HEK293 (cell line): ENCODE data around the gene VEGFB.

Experiments
- CTCF ChIA-PET: fragments of 350-600 bp; formaldehyde crosslinking; extraction: SDS; loops from one replicate; lab custom pipeline; 2021; ENCODE audit warnings: antibody characterized with exemption; lab: Yijun Ruan, JAX
- POLR2A ChIA-PET: fragments of 300-600 bp; formaldehyde crosslinking; extraction: SDS; loops from one replicate; lab custom pipeline; 2020; ENCODE audit warnings: antibody characterized with exemption, inconsistent platforms; lab: Yijun Ruan, JAX
- H3K27ac ChIP-seq: fragments of 200-500 bp; sonication (Bioruptor generic); 2 replicates; pipeline ENCODE4 v1.5.1; 2014; ENCODE audit warnings: low read depth, low read length, control low read depth, inconsistent platforms; ENCODE audit errors: extremely low read depth
- H3K36me3 ChIP-seq, 2 experiments: fragments of 200-500 bp in 1 of 2; sonication (Bioruptor generic) in 1 of 2; 1 replicate in 1 of 2; 2 replicates in 1 of 2; pipeline ENCODE4 v1.5.1; 2014 to 2017; ENCODE audit warnings: inconsistent platforms in 2 of 2, low read length in 2 of 2; ENCODE audit not compliant: control insufficient read depth in 2 of 2, insufficient read depth in 1 of 2
- H3K4me1 ChIP-seq: fragments of 200-500 bp; sonication (Bioruptor generic); 2 replicates; pipeline ENCODE4 v1.5.1; 2014; ENCODE audit warnings: mild to moderate bottlenecking, low read length, inconsistent platforms; ENCODE audit not compliant: control insufficient read depth, insufficient read depth
- H3K4me3 ChIP-seq: 2 replicates; pipeline ENCODE4 v1.5.1; 2011; ENCODE audit warnings: low read depth, mild to moderate bottlenecking, control low read depth, low read length, moderate library complexity
- H3K9me3 ChIP-seq: fragments of 200-500 bp; sonication (Bioruptor generic); 2 replicates; pipeline ENCODE4 v1.5.1; 2014; ENCODE audit warnings: low read depth, low read length, inconsistent platforms; ENCODE audit not compliant: control insufficient read depth, insufficient read depth
- GLI2 ChIP-seq: fragments of 450-650 bp; formaldehyde crosslinking; IDR thresholded peaks from 2 replicates; pipeline ENCODE4; 2017; ENCODE audit warnings: missing biosample characterization, missing genetic modification characterization, low read depth, borderline replicate concordance
- SP2 ChIP-seq: fragments of 450-650 bp; formaldehyde crosslinking; IDR thresholded peaks from 2 replicates; pipeline ENCODE4 v1.5.1; 2016; ENCODE audit warnings: missing biosample characterization, missing genetic modification characterization
- SP7 ChIP-seq: fragments of 450-650 bp; formaldehyde crosslinking; IDR thresholded peaks from 2 replicates; pipeline ENCODE4 v1.5.1; 2016; ENCODE audit warnings: missing biosample characterization, missing genetic modification characterization
- ZBTB17 ChIP-seq: fragments of 450-650 bp; formaldehyde crosslinking; IDR thresholded peaks from 2 replicates; pipeline ENCODE4 v1.5.1; 2016; ENCODE audit warnings: missing biosample characterization, missing genetic modification characterization
- ZBTB8A ChIP-seq: fragments of 450-650 bp; formaldehyde crosslinking; IDR thresholded peaks from 2 replicates; pipeline ENCODE4 v1.5.1; 2016; ENCODE audit warnings: missing biosample characterization, missing genetic modification characterization
- ZFP37 ChIP-seq: fragments of 450-650 bp; formaldehyde crosslinking; IDR thresholded peaks from 2 replicates; pipeline ENCODE4 v1.5.1; 2016; ENCODE audit warnings: missing biosample characterization, missing genetic modification characterization
- ZNF121 ChIP-seq: fragments of 450-650 bp; formaldehyde crosslinking; IDR thresholded peaks from 2 replicates; pipeline ENCODE4 v1.5.1; 2016; ENCODE audit warnings: missing biosample characterization, missing genetic modification characterization
- ZNF138 ChIP-seq: fragments of 450-650 bp; formaldehyde crosslinking; IDR thresholded peaks from 2 replicates; pipeline ENCODE4 v1.5.1; 2016; ENCODE audit warnings: missing biosample characterization, missing genetic modification characterization, borderline replicate concordance
- ZNF140 ChIP-seq: fragments of 450-650 bp; formaldehyde crosslinking; IDR thresholded peaks from 2 replicates; pipeline ENCODE4 v1.5.1; 2016; ENCODE audit warnings: missing biosample characterization, missing genetic modification characterization
- ZNF146 ChIP-seq: fragments of 450-650 bp; formaldehyde crosslinking; IDR thresholded peaks from 2 replicates; pipeline ENCODE4 v1.5.1; 2016; ENCODE audit warnings: missing biosample characterization, missing genetic modification characterization
- ZNF175 ChIP-seq: fragments of 450-650 bp; formaldehyde crosslinking; IDR thresholded peaks from 2 replicates; pipeline ENCODE4 v1.5.1; 2016; ENCODE audit warnings: missing biosample characterization, missing genetic modification characterization
- ZNF223 ChIP-seq: fragments of 450-650 bp; formaldehyde crosslinking; IDR thresholded peaks from 2 replicates; pipeline ENCODE4 v1.5.1; 2016; ENCODE audit warnings: missing biosample characterization, missing genetic modification characterization
- ZNF23 ChIP-seq: fragments of 450-650 bp; formaldehyde crosslinking; IDR thresholded peaks from 2 replicates; pipeline ENCODE4 v1.5.1; 2016; ENCODE audit warnings: missing biosample characterization, missing genetic modification characterization, borderline replicate concordance
- ZNF248 ChIP-seq: fragments of 450-650 bp; formaldehyde crosslinking; IDR thresholded peaks from 2 replicates; pipeline ENCODE4 v1.5.1; 2017; ENCODE audit warnings: missing biosample characterization, missing genetic modification characterization
- ZNF266 ChIP-seq: fragments of 450-650 bp; formaldehyde crosslinking; IDR thresholded peaks from 2 replicates; pipeline ENCODE4 v1.5.1; 2016; ENCODE audit warnings: missing biosample characterization, missing genetic modification characterization, low read depth
- ZNF350 ChIP-seq: fragments of 450-650 bp; formaldehyde crosslinking; IDR thresholded peaks from 2 replicates; pipeline ENCODE4 v1.5.0; 2017; ENCODE audit warnings: missing biosample characterization, mild to moderate bottlenecking, missing genetic modification characterization
- ZNF37A ChIP-seq: fragments of 450-650 bp; IDR thresholded peaks from 2 replicates; pipeline ENCODE4 v1.5.1; 2018; ENCODE audit warnings: missing biosample characterization, missing genetic modification characterization
- ZNF404 ChIP-seq: fragments of 450-650 bp; formaldehyde crosslinking; IDR thresholded peaks from 2 replicates; pipeline ENCODE4 v1.5.1; 2017; ENCODE audit warnings: missing biosample characterization, missing genetic modification characterization
- ZNF521 ChIP-seq: fragments of 450-650 bp; formaldehyde crosslinking; IDR thresholded peaks from 2 replicates; pipeline ENCODE4 v1.5.1; 2017; ENCODE audit warnings: missing biosample characterization, mild to moderate bottlenecking, missing genetic modification characterization
- ZNF571 ChIP-seq: fragments of 450-650 bp; formaldehyde crosslinking; IDR thresholded peaks from 2 replicates; pipeline ENCODE4 v1.5.0; 2017; ENCODE audit warnings: missing biosample characterization, missing genetic modification characterization
- ZNF610 ChIP-seq: fragments of 450-650 bp; formaldehyde crosslinking; IDR thresholded peaks from 2 replicates; pipeline ENCODE4 v1.5.1; 2016; ENCODE audit warnings: missing biosample characterization, missing genetic modification characterization, borderline replicate concordance
- ZNF664 ChIP-seq: fragments of 450-650 bp; formaldehyde crosslinking; IDR thresholded peaks from 2 replicates; pipeline ENCODE4 v1.5.1; 2016; ENCODE audit warnings: missing biosample characterization, missing genetic modification characterization
- ZNF747 ChIP-seq: fragments of 450-650 bp; formaldehyde crosslinking; IDR thresholded peaks from 2 replicates; pipeline ENCODE4 v1.5.1; 2016; ENCODE audit warnings: missing biosample characterization, missing genetic modification characterization
- ZNF785 ChIP-seq: fragments of 450-650 bp; formaldehyde crosslinking; IDR thresholded peaks from 2 replicates; pipeline ENCODE4 v1.5.1; 2016; ENCODE audit warnings: missing biosample characterization, missing genetic modification characterization
- TF ChIP-seq, protein P1 (sequence below): fragments of 450-650 bp; IDR thresholded peaks from 2 replicates; pipeline ENCODE4 v1.5.1; 2018; ENCODE audit warnings: missing biosample characterization, mild to moderate bottlenecking, missing genetic modification characterization
- TF ChIP-seq, protein P2 (sequence below): fragments of 450-650 bp; formaldehyde crosslinking; IDR thresholded peaks from 2 replicates; pipeline ENCODE4 v1.5.1; 2016; ENCODE audit warnings: missing biosample characterization, missing genetic modification characterization, borderline replicate concordance
- TF ChIP-seq, protein P3 (sequence below): fragments of 450-650 bp; IDR thresholded peaks from 2 replicates; pipeline ENCODE4 v1.5.1; 2018; ENCODE audit warnings: missing biosample characterization, missing genetic modification characterization
- TF ChIP-seq, protein P4 (sequence below): fragments of 450-650 bp; formaldehyde crosslinking; IDR thresholded peaks from 2 replicates; pipeline ENCODE4 v1.5.1; 2016; ENCODE audit warnings: missing biosample characterization, missing genetic modification characterization
- TF ChIP-seq, protein P5 (sequence below): fragments of 450-650 bp; formaldehyde crosslinking; IDR thresholded peaks from 2 replicates; pipeline ENCODE4 v1.5.1; 2017; ENCODE audit warnings: missing biosample characterization, missing genetic modification characterization

Gene VEGFB

DNA sequence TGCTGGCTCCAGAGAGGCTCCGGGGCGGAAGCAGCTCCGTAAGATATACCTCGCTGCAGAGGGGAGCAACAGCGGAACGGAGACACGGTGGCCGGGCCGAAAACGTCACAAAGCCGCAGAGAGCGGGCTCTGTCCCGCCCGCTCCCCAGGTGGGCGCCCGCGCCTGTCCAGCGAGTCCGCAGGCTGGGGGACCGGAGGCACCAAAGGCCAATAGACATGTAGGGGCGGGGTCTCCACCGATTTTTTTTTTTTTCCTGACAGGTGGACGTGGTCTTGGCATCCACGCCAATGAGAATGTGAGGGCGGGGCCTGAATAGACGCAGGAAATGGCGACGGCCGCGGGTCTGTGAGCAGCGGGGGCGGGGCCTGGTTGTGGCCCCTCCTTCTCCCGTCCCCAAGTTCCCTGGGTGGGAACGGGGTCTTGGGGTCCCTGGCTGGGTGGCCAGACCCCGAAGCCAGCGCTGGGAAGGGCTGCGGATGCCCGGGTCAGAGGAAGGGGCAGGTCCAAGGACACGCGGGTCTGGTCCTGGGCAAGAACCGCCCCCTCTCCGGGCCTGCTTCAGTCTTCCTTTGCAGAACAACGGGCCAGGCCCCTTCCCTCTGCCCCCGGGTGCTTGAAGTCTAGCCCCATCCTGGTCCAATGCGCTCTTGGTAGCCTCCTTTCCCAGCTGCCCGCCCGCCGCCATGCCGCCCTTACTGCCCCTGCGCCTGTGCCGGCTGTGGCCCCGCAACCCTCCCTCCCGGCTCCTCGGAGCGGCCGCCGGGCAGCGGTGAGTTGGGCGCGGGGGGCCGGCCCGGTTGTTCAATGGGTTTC lies 4.0 kb upstream of the VEGFB start, which contains the start of gene DNAJC4:
Gene DNAJC4 (plus strand): TSS at position 378 of the 814 bp plus-strand sequence. CDS start 307 bp downstream, at position 685.
- ChIA-PET POLR2A (interaction anchor here (0.8 to 0.9 kb wide), 2 partner anchors 10 to 54 kb away, joined by 3 read pairs; partner anchors contain the start of gene BAD), CTCF (interaction anchor here (0.6 to 1.7 kb wide), 4 partner anchors 13 to 1524 kb away, joined by 4 to 8 read pairs (median 5); no protein-coding TSS in a partner anchor)
- Histone ChIP-seq H3K4me1 (peaks cover 1% of the 10 kb centered on the region; the same call in 1 of the 2 replicates), H3K27ac (peak within 1 kb of the TSS; percentile 42; the same call in 1 of the 2 replicates), H3K4me3 (peak within 1 kb of the TSS; percentile 71), H3K9me3 (no peaks in the 10 kb centered on the region), H3K36me3 (no peaks in the 10 kb centered on the region)
- TF ChIP-seq ZNF785 (0 out of 2 replicates have a peak, but pooled peaks have one; percentile 22), ZNF146 (tag by site-specific recombination) (no peak), ZNF23 (tag by site-specific recombination) (no peak), ZNF223 (no peak), GLI2 (tag by site-specific recombination) (no peak), ZNF350 (tag by site-specific recombination) (no peak), ZNF121 (tag by site-specific recombination) (no peak), ZNF140 (tag by site-specific recombination) (no peak), ZBTB17 (tag by site-specific recombination) (no peak), ZNF610 (tag by site-specific recombination) (no peak), SP7 (tag by site-specific recombination) (0 out of 2 replicates have a peak, but pooled peaks have one; percentile 20), ZNF571 (no peak), ZNF266 (peak; percentile 39; the same call in 1 of the 2 replicates), ZNF37A (tag by site-specific recombination) (no peak), ZNF521 (no peak), SP2 (peak; percentile 86), ZBTB8A (tag by site-specific recombination) (peak; percentile 50), ZNF404 (tag by site-specific recombination) (no peak), ZNF175 (tag by site-specific recombination) (no peak), ZFP37 (tag by site-specific recombination) (no peak), ZNF664 (tag by site-specific recombination) (no peak), ZNF138 (tag by site-specific recombination) (no peak), ZNF747 (tag by site-specific recombination) (no peak), ZNF248 (tag by site-specific recombination) (no peak)
- TF ChIP-seq, protein P1, sequence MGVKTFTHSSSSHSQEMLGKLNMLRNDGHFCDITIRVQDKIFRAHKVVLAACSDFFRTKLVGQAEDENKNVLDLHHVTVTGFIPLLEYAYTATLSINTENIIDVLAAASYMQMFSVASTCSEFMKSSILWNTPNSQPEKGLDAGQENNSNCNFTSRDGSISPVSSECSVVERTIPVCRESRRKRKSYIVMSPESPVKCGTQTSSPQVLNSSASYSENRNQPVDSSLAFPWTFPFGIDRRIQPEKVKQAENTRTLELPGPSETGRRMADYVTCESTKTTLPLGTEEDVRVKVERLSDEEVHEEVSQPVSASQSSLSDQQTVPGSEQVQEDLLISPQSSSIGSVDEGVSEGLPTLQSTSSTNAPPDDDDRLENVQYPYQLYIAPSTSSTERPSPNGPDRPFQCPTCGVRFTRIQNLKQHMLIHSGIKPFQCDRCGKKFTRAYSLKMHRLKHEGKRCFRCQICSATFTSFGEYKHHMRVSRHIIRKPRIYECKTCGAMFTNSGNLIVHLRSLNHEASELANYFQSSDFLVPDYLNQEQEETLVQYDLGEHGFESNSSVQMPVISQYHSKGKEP (tag by site-specific recombination) = no peak
- TF ChIP-seq, protein P2, sequence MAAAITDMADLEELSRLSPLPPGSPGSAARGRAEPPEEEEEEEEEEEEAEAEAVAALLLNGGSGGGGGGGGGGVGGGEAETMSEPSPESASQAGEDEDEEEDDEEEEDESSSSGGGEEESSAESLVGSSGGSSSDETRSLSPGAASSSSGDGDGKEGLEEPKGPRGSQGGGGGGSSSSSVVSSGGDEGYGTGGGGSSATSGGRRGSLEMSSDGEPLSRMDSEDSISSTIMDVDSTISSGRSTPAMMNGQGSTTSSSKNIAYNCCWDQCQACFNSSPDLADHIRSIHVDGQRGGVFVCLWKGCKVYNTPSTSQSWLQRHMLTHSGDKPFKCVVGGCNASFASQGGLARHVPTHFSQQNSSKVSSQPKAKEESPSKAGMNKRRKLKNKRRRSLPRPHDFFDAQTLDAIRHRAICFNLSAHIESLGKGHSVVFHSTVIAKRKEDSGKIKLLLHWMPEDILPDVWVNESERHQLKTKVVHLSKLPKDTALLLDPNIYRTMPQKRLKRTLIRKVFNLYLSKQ (tag by site-specific recombination) = no peak
- TF ChIP-seq, protein P3, sequence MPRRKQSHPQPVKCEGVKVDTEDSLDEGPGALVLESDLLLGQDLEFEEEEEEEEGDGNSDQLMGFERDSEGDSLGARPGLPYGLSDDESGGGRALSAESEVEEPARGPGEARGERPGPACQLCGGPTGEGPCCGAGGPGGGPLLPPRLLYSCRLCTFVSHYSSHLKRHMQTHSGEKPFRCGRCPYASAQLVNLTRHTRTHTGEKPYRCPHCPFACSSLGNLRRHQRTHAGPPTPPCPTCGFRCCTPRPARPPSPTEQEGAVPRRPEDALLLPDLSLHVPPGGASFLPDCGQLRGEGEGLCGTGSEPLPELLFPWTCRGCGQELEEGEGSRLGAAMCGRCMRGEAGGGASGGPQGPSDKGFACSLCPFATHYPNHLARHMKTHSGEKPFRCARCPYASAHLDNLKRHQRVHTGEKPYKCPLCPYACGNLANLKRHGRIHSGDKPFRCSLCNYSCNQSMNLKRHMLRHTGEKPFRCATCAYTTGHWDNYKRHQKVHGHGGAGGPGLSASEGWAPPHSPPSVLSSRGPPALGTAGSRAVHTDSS (tag by site-specific recombination) = no peak
- TF ChIP-seq, protein P4, sequence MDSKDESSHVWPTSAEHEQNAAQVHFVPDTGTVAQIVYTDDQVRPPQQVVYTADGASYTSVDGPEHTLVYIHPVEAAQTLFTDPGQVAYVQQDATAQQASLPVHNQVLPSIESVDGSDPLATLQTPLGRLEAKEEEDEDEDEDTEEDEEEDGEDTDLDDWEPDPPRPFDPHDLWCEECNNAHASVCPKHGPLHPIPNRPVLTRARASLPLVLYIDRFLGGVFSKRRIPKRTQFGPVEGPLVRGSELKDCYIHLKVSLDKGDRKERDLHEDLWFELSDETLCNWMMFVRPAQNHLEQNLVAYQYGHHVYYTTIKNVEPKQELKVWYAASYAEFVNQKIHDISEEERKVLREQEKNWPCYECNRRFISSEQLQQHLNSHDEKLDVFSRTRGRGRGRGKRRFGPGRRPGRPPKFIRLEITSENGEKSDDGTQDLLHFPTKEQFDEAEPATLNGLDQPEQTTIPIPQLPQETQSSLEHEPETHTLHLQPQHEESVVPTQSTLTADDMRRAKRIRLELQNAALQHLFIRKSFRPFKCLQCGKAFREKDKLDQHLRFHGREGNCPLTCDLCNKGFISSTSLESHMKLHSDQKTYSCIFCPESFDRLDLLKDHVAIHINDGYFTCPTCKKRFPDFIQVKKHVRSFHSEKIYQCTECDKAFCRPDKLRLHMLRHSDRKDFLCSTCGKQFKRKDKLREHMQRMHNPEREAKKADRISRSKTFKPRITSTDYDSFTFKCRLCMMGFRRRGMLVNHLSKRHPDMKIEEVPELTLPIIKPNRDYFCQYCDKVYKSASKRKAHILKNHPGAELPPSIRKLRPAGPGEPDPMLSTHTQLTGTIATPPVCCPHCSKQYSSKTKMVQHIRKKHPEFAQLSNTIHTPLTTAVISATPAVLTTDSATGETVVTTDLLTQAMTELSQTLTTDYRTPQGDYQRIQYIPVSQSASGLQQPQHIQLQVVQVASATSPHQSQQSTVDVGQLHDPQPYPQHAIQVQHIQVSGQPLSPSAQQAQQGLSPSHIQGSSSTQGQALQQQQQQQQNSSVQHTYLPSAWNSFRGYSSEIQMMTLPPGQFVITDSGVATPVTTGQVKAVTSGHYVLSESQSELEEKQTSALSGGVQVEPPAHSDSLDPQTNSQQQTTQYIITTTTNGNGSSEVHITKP (tag by site-specific recombination) = peak; percentile 59
- TF ChIP-seq, protein P5, sequence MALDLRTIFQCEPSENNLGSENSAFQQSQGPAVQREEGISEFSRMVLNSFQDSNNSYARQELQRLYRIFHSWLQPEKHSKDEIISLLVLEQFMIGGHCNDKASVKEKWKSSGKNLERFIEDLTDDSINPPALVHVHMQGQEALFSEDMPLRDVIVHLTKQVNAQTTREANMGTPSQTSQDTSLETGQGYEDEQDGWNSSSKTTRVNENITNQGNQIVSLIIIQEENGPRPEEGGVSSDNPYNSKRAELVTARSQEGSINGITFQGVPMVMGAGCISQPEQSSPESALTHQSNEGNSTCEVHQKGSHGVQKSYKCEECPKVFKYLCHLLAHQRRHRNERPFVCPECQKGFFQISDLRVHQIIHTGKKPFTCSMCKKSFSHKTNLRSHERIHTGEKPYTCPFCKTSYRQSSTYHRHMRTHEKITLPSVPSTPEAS = no peak
